IMR-90 (cell line): ENCODE results near the gene GALNT5.

ENCODE experiments used
- CTCF ChIP-seq: conservative IDR thresholded peaks from 2 replicates; pipeline ENCODE4 v1.5.1; 2012; ENCODE audit warnings: mild to moderate bottlenecking, low read depth, low read length, improper control_type of control experiment
- ELK1 ChIP-seq: fragments of 150-350 bp; IDR thresholded peaks from 2 replicates; pipeline ENCODE4 v1.6.1; 2016; ENCODE audit warnings: low read depth, mild to moderate bottlenecking, low read length, moderate library complexity, borderline replicate concordance
- POLR2A ChIP-seq: IDR thresholded peaks from 2 replicates; pipeline ENCODE4 v1.6.1; 2012; ENCODE audit warnings: mild to moderate bottlenecking, low read depth, low read length

- TF ChIP-seq ELK1: no peak
- no peak for TF ChIP-seq CTCF
- TF ChIP-seq POLR2A: no peak
These were observed 12.8 kb upstream of the GALNT5 start for GRCh38 chr2:157244691-157245090.
